Activated CD8-positive, alpha-beta memory T cell treated with anti-CD3 and anti-CD28 coated beads, Interleukin-2, amount 50 U/mL, for 48 hours (primary cell): ENCODE data around the gene RBM43.
"Not testable (repeated sequence)": the region's sequence is repeated elsewhere in the genome, so short reads cannot be mapped to it uniquely, and the experiment has no call there.

Experiments
- DNase-seq: peaks from one replicate; pipeline ENCODE4 v3.0.0-alpha.2; 2020

RBM43 gene

GRCh38 chr2:151261231-151261976 lies at the start of gene RBM43:
TSS of gene RBM43 (minus strand) at chr2:151261863. CDS start at chr2:151261727, 136 bp downstream.
- DNase-seq: peak; percentile 84

GRCh38 chr2:151310313-151310712 lies 48.6 kb upstream of the RBM43 start:
- not testable (repeated sequence) for DNase-seq

GRCh38 chr2:151306621-151307020 lies 45.0 kb upstream of the RBM43 start:
- no peak for DNase-seq

GRCh38 chr2:151305129-151305691 lies 43.5 kb upstream of the RBM43 start:
- no peak for DNase-seq

- no peak for DNase-seq
Measured at GRCh38 chr2:151302879-151303278, 41.2 kb upstream of the RBM43 start.

- DNase-seq: no peak
Measured at GRCh38 chr2:151302404-151302803, 40.7 kb upstream of the RBM43 start.

GRCh38 chr2:151299920-151300539 lies 38.4 kb upstream of the RBM43 start:
- DNase-seq: no peak

GRCh38 chr2:151297882-151298281 lies 36.2 kb upstream of the RBM43 start:
- DNase-seq: no peak

GRCh38 chr2:151295926-151296325 lies 34.3 kb upstream of the RBM43 start:
- not testable (repeated sequence) for DNase-seq

- no peak for DNase-seq
Measured at GRCh38 chr2:151292546-151292945, 30.9 kb upstream of the RBM43 start.

GRCh38 chr2:151292141-151292540 lies 30.5 kb upstream of the RBM43 start:
- DNase-seq: no peak

- no peak for DNase-seq
Measured at GRCh38 chr2:151291224-151291623, 29.6 kb upstream of the RBM43 start.

GRCh38 chr2:151289972-151290866 lies 28.6 kb upstream of the RBM43 start:
- DNase-seq: no peak

GRCh38 chr2:151287513-151288250 lies 26.0 kb upstream of the RBM43 start:
- DNase-seq: no peak

GRCh38 chr2:151282401-151282800 lies 20.7 kb upstream of the RBM43 start:
- no peak for DNase-seq

- no peak for DNase-seq
Measured at GRCh38 chr2:151280271-151280670, 18.6 kb upstream of the RBM43 start.

GRCh38 chr2:151278487-151278886 lies 16.8 kb upstream of the RBM43 start:
- DNase-seq: no peak

GRCh38 chr2:151277067-151277466 lies 15.4 kb upstream of the RBM43 start:
- no peak for DNase-seq

- DNase-seq: no peak
Measured at GRCh38 chr2:151275291-151275690, 13.6 kb upstream of the RBM43 start.

- no peak for DNase-seq
Measured at GRCh38 chr2:151271824-151272223, 10.2 kb upstream of the RBM43 start.

GRCh38 chr2:151269798-151270568 lies 8.3 kb upstream of the RBM43 start:
- DNase-seq: no peak

- DNase-seq: no peak
Measured at GRCh38 chr2:151268085-151268484, 6.4 kb upstream of the RBM43 start.
